ENCODE measurements around the gene APBA2.
A peak's percentile ranks its signal among the peaks of the same experiment; 100 is the strongest.

The APBA2 gene

GRCh38 chr15:29140475-29141307, 254.9 kb downstream of the APBA2 start:
- no peak overlapping the region for H3K4me3 ChIP-seq (ENCODE audit: low read length in 2 of 2)
- H3K9me3 ChIP-seq (replicated peaks in 1 of 2; ENCODE audit: control insufficient read depth in 2 of 2, insufficient read depth in 1 of 2, low read depth in 1 of 2, low read length in 2 of 2): no peaks in the 10 kb centered on the region
- H3K4me1 ChIP-seq (ENCODE audit: control insufficient read depth in 2 of 2, insufficient read depth in 1 of 2, low read depth in 1 of 2, low read length in 2 of 2): peaks cover 2 to 9% of the 10 kb centered on the region in 2 donors
- peak overlapping the region; percentile 39 for H3K18ac ChIP-seq (ENCODE audit: low read length)
- H3K14ac ChIP-seq (ENCODE audit: low read length): no peak overlapping the region
- peaks cover 0 to 11% (median 0%) of the 10 kb centered on the region in 3 experiments for H3K27me3 ChIP-seq (ENCODE audit: control insufficient read depth in 3 of 3, insufficient read depth in 3 of 3, low read depth in 1 of 3, low read length in 3 of 3)
- H3K36me3 ChIP-seq (replicated peaks in 1 of 2; ENCODE audit: control insufficient read depth in 2 of 2, insufficient read depth in 2 of 2, low read length in 2 of 2): no peaks in the 10 kb centered on the region
- H3K4me2 ChIP-seq (ENCODE audit: insufficient read depth, low read length, poor library complexity, severe bottlenecking): peak overlapping the region; percentile 50
- no peak overlapping the region for H3K27ac ChIP-seq (replicated peaks; ENCODE audit: low read length)
- H2BK5ac ChIP-seq (ENCODE audit: low read length): peak overlapping the region; percentile 55
- H2BK120ac ChIP-seq (ENCODE audit: low read depth, low read length): no peak overlapping the region
- no peak overlapping the region for H3K9ac ChIP-seq (ENCODE audit: low read depth, low read length, poor library complexity)
- no peak overlapping the region for H2AFZ ChIP-seq (ENCODE audit: low read length)
- no peak for DNase-seq (ENCODE audit: low spot score)
- H4K8ac ChIP-seq (ENCODE audit: low read depth, low read length): no peak overlapping the region
- no peak overlapping the region for H3K4ac ChIP-seq (ENCODE audit: low read length)
- no peaks in the 10 kb centered on the region for H3K79me1 ChIP-seq (ENCODE audit: low read depth, low read length)
- H4K91ac ChIP-seq (ENCODE audit: low read depth, low read length, poor library complexity): no peak overlapping the region
- H2AK5ac ChIP-seq (ENCODE audit: low read depth, low read length): peak overlapping the region; percentile 76
- WGBS, 2 donors (ENCODE audit: extremely low coverage in 2 of 2, insufficient read length in 2 of 2, insufficient replicate concordance in 1 of 2): no CpG with 5 or more reads among the region's 15 CpGs
- no peak overlapping the region for H2BK12ac ChIP-seq (ENCODE audit: low read length)
- peak overlapping the region; percentile 13 for H3K23ac ChIP-seq (ENCODE audit: low read depth, low read length, poor library complexity)
- H2BK15ac ChIP-seq (ENCODE audit: low read length): peak overlapping the region; percentile 20

- H3K18ac ChIP-seq (ENCODE audit: low read length): peak overlapping the region; percentile 11
- no peak overlapping the region for H3K27ac ChIP-seq (replicated peaks; ENCODE audit: low read length)
- DNase-seq (ENCODE audit: low spot score): no peak
- no peak overlapping the region for H4K91ac ChIP-seq (ENCODE audit: low read depth, low read length, poor library complexity)
- H3K4ac ChIP-seq (ENCODE audit: low read length): no peak overlapping the region
- WGBS, 2 donors (ENCODE audit: extremely low coverage in 2 of 2, insufficient read length in 2 of 2, insufficient replicate concordance in 1 of 2): no CpG with 5 or more reads among the region's 12 CpGs
- no peak overlapping the region for H2BK12ac ChIP-seq (ENCODE audit: low read length)
- H3K9me3 ChIP-seq (replicated peaks in 1 of 2; ENCODE audit: control insufficient read depth in 2 of 2, insufficient read depth in 1 of 2, low read depth in 1 of 2, low read length in 2 of 2): no peaks in the 10 kb centered on the region
- H3K79me1 ChIP-seq (ENCODE audit: low read depth, low read length): no peaks in the 10 kb centered on the region
- no peak overlapping the region for H3K14ac ChIP-seq (ENCODE audit: low read length)
- peak overlapping the region; percentile 55 for H2BK5ac ChIP-seq (ENCODE audit: low read length)
- H3K9ac ChIP-seq (ENCODE audit: low read depth, low read length, poor library complexity): peak overlapping the region; percentile 45
- H2BK15ac ChIP-seq (ENCODE audit: low read length): peak overlapping the region; percentile 20
- H3K4me2 ChIP-seq (ENCODE audit: insufficient read depth, low read length, poor library complexity, severe bottlenecking): no peak overlapping the region
- H3K23ac ChIP-seq (ENCODE audit: low read depth, low read length, poor library complexity): no peak overlapping the region
- H2AFZ ChIP-seq (ENCODE audit: low read length): no peak overlapping the region
- no peak overlapping the region for H3K4me3 ChIP-seq (ENCODE audit: low read length in 2 of 2)
- H4K8ac ChIP-seq (ENCODE audit: low read depth, low read length): no peak overlapping the region
- H3K4me1 ChIP-seq (ENCODE audit: control insufficient read depth in 2 of 2, insufficient read depth in 1 of 2, low read depth in 1 of 2, low read length in 2 of 2): peaks cover 2 to 9% of the 10 kb centered on the region in 2 donors
- H3K36me3 ChIP-seq (replicated peaks in 1 of 2; ENCODE audit: control insufficient read depth in 2 of 2, insufficient read depth in 2 of 2, low read length in 2 of 2): no peaks in the 10 kb centered on the region
- H2BK120ac ChIP-seq (ENCODE audit: low read depth, low read length): no peak overlapping the region
- H3K27me3 ChIP-seq (ENCODE audit: control insufficient read depth in 3 of 3, insufficient read depth in 3 of 3, low read depth in 1 of 3, low read length in 3 of 3): peaks cover 0 to 11% (median 0%) of the 10 kb centered on the region in 3 experiments
- peak overlapping the region; percentile 76 for H2AK5ac ChIP-seq (ENCODE audit: low read depth, low read length)
These were observed 255.7 kb downstream of the APBA2 start for GRCh38 chr15:29141308-29142128.

DNA sequence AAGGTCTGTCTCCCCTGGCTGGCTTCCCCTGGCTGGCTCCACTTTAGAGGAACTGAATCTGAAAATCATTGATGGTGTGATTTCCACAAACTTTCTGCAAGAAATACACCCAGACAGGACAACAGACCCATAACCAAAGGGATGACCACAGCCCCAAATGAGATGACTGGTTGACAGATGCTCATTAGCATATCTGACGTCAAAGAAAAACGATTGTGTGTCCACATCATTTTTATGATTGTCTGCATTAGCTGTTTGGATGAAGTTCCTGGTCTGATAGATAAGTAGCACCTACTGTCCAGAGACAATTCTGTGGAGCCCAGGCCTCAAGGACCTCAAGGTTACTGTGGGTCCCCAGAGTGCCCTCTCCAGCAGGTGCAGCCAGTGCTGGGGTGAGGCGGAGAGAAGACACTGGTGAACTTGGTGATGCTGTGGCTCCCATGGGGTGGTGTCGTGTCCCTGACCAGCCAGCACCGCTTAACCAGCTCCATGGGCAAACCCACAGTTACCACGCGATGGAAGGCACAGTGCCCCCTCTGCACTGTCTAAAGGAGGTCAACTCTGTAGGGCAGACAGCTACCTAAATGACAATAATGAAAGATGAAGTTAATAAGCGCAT, 256.5 kb downstream of the APBA2 start:
- no peak overlapping the region for H3K9ac ChIP-seq (ENCODE audit: low read depth, low read length, poor library complexity)
- no peak overlapping the region for H3K4me3 ChIP-seq (ENCODE audit: low read length in 2 of 2)
- H3K23ac ChIP-seq (ENCODE audit: low read depth, low read length, poor library complexity): no peak overlapping the region
- H3K36me3 ChIP-seq (replicated peaks in 1 of 2; ENCODE audit: control insufficient read depth in 2 of 2, insufficient read depth in 2 of 2, low read length in 2 of 2): no peaks in the 10 kb centered on the region
- no peak overlapping the region for H4K91ac ChIP-seq (ENCODE audit: low read depth, low read length, poor library complexity)
- H2BK5ac ChIP-seq (ENCODE audit: low read length): no peak overlapping the region
- H3K79me1 ChIP-seq (ENCODE audit: low read depth, low read length): no peaks in the 10 kb centered on the region
- no peaks in the 10 kb centered on the region for H3K9me3 ChIP-seq (replicated peaks in 1 of 2; ENCODE audit: control insufficient read depth in 2 of 2, insufficient read depth in 1 of 2, low read depth in 1 of 2, low read length in 2 of 2)
- no peak overlapping the region for H2AFZ ChIP-seq (ENCODE audit: low read length)
- no peak overlapping the region for H2AK5ac ChIP-seq (ENCODE audit: low read depth, low read length)
- no peak overlapping the region for H2BK15ac ChIP-seq (ENCODE audit: low read length)
- peaks cover 2 to 9% of the 10 kb centered on the region in 2 donors for H3K4me1 ChIP-seq (ENCODE audit: control insufficient read depth in 2 of 2, insufficient read depth in 1 of 2, low read depth in 1 of 2, low read length in 2 of 2)
- H2BK120ac ChIP-seq (ENCODE audit: low read depth, low read length): no peak overlapping the region
- peak overlapping the region; percentile 66 for H4K8ac ChIP-seq (ENCODE audit: low read depth, low read length)
- peaks cover 0 to 11% (median 0%) of the 10 kb centered on the region in 3 experiments for H3K27me3 ChIP-seq (ENCODE audit: control insufficient read depth in 3 of 3, insufficient read depth in 3 of 3, low read depth in 1 of 3, low read length in 3 of 3)
- H3K18ac ChIP-seq (ENCODE audit: low read length): peak overlapping the region; percentile 34
- DNase-seq (ENCODE audit: low spot score): no peak
- H2BK12ac ChIP-seq (ENCODE audit: low read length): no peak overlapping the region
- no CpG with 5 or more reads among the region's 8 CpGs for WGBS, 2 donors (ENCODE audit: extremely low coverage in 2 of 2, insufficient read length in 2 of 2, insufficient replicate concordance in 1 of 2)
- no peak overlapping the region for H3K27ac ChIP-seq (replicated peaks; ENCODE audit: low read length)
- H3K14ac ChIP-seq (ENCODE audit: low read length): no peak overlapping the region
- no peak overlapping the region for H3K4me2 ChIP-seq (ENCODE audit: insufficient read depth, low read length, poor library complexity, severe bottlenecking)
- H3K4ac ChIP-seq (ENCODE audit: low read length): no peak overlapping the region
